H1 (cell line): Measurements from ENCODE around the gene DBNL. TPM values are rescaled to one million over a fixed set of nuclear protein-coding genes. Genes with fewer than 3 reads are reported as not detected.

Source experiments
- CTCF ChIA-PET: fragments of 300-600 bp; sonication (Branson Sonifier 250); formaldehyde crosslinking; loops from one replicate; lab custom pipeline; 2021; ENCODE audit not compliant: partially characterized antibody; lab: Charles Lee
- POLR2A ChIA-PET: fragments of 300-600 bp; sonication (Branson Sonifier 250); formaldehyde crosslinking; loops from one replicate; lab custom pipeline; 2021; ENCODE audit warnings: inconsistent platforms; ENCODE audit not compliant: partially characterized antibody; lab: Charles Lee
- DNase-seq, 2 experiments: peaks; one replicate each; pipeline versions ENCODE4 v3.0.0 to v3.0.0-alpha.2; 2010 to 2022; ENCODE audit warnings: low spot score in 2 of 2, low read depth in 1 of 2, mixed read lengths in 1 of 2
- FAIRE-seq: peaks from 2 replicates; lab custom pipeline; 2011; peaks lifted over from hg19 to GRCh38; lab: Jason Lieb, UNC
- H2AFZ ChIP-seq: 2 replicates; pipeline ENCODE4 v1.8.1; 2012; ENCODE audit warnings: low read length, inconsistent platforms
- H2AK5ac ChIP-seq: 2 replicates; pipeline ENCODE4 v1.6.1; 2013; ENCODE audit warnings: low read depth, low read length
- H2BK120ac ChIP-seq: replicated peaks from 2 replicates; pipeline ENCODE3; 2013; ENCODE audit warnings: low read depth, low read length, inconsistent platforms
- H2BK12ac ChIP-seq: 2 replicates; pipeline ENCODE4 v1.6.1; 2013; ENCODE audit warnings: low read depth, low read length
- H2BK15ac ChIP-seq: 2 replicates; pipeline ENCODE4 v1.6.1; 2013; ENCODE audit warnings: low read length
- H2BK20ac ChIP-seq: 2 replicates; pipeline ENCODE4 v1.6.1; 2013; ENCODE audit warnings: low read length
- H2BK5ac ChIP-seq: 2 replicates; pipeline ENCODE4 v1.6.1; 2013; ENCODE audit warnings: low read depth, low read length
- H3K14ac ChIP-seq: 2 replicates; pipeline ENCODE4 v1.6.1; 2013; ENCODE audit warnings: inconsistent platforms; ENCODE audit not compliant: insufficient read length
- H3K18ac ChIP-seq: 2 replicates; pipeline ENCODE4 v1.6.1; 2013; ENCODE audit warnings: low read length; ENCODE audit errors: extremely low read depth
- H3K23ac ChIP-seq: 2 replicates; pipeline ENCODE4 v1.6.1; 2013; ENCODE audit warnings: inconsistent platforms; ENCODE audit not compliant: insufficient read length
- H3K23me2 ChIP-seq: 2 replicates; pipeline ENCODE4 v1.6.1; 2013; ENCODE audit warnings: low read depth, low read length
- H3K27ac ChIP-seq: 2 replicates; pipeline ENCODE4 v1.6.1; 2011; ENCODE audit warnings: low read depth, low read length, inconsistent platforms
- H3K27me3 ChIP-seq, 4 experiments: replicated peaks in 1 of 4; 1 replicate in 1 of 4; 2 replicates in 3 of 4; pipeline versions ENCODE4 v1.6.1 to v1.8.1; 2011 to 2013; ENCODE audit warnings: low read length in 3 of 4, mild to moderate bottlenecking in 3 of 4, inconsistent platforms in 2 of 4, mixed read lengths in 2 of 4, moderate library complexity in 1 of 4; ENCODE audit not compliant: control insufficient read depth in 3 of 4, insufficient read depth in 3 of 4; ENCODE audit errors: extremely low read depth in 1 of 4
- H3K36me3 ChIP-seq, 4 experiments: 2 replicates each; pipeline versions ENCODE4 v1.6.1 to v1.8.1; 2011 to 2013; ENCODE audit warnings: mild to moderate bottlenecking in 4 of 4, low read length in 3 of 4, moderate library complexity in 2 of 4, control low read depth in 1 of 4, inconsistent platforms in 1 of 4; ENCODE audit not compliant: insufficient read depth in 4 of 4, control insufficient read depth in 2 of 4
- H3K4ac ChIP-seq: replicated peaks from 2 replicates; pipeline ENCODE3; 2013; ENCODE audit warnings: low read length, low read depth, mixed read lengths, inconsistent platforms; ENCODE audit not compliant: insufficient read length
- H3K4me1 ChIP-seq, 4 experiments: replicated peaks in 1 of 4; 1 replicate in 1 of 4; 2 replicates in 3 of 4; pipeline versions ENCODE4 v1.6.1 to v1.8.1; 2011 to 2013; ENCODE audit warnings: low read length in 3 of 4, inconsistent platforms in 2 of 4, mixed read lengths in 1 of 4; ENCODE audit not compliant: insufficient read depth in 4 of 4, control insufficient read depth in 3 of 4
- H3K4me2 ChIP-seq, 2 experiments: 2 replicates each; pipeline versions ENCODE4 v1.6.1 to v1.8.1; 2011 to 2013; ENCODE audit warnings: low read depth in 2 of 2, low read length in 2 of 2, control low read depth in 1 of 2, inconsistent platforms in 1 of 2, mild to moderate bottlenecking in 1 of 2; ENCODE audit not compliant: insufficient read depth in 1 of 2
- H3K4me3 ChIP-seq, 4 experiments: fragments of 200-600, 300-600 bp in 1 of 4; sonication (generic), shearing (Covaris generic), sonication (Bioruptor Twin) in 1 of 4; 2 replicates each; pipeline versions ENCODE4 v1.5.1 to v1.8.1; 2011 to 2016; ENCODE audit warnings: low read length in 4 of 4, low read depth in 3 of 4, control low read depth in 2 of 4, inconsistent platforms in 2 of 4, mild to moderate bottlenecking in 2 of 4, mixed read lengths in 1 of 4, moderate library complexity in 1 of 4; ENCODE audit not compliant: insufficient read depth in 2 of 4; ENCODE audit errors: extremely low read depth in 1 of 4
- H3K56ac ChIP-seq: replicated peaks from 2 replicates; pipeline ENCODE3; 2013; ENCODE audit warnings: low read depth, mild to moderate bottlenecking, mixed read lengths, low read length, inconsistent platforms; ENCODE audit not compliant: insufficient read length
- H3K79me1 ChIP-seq: 2 replicates; pipeline ENCODE4 v1.6.1; 2013; ENCODE audit warnings: low read depth, low read length, control low read depth
- H3K79me2 ChIP-seq, 2 experiments: 2 replicates each; pipeline versions ENCODE4 v1.6.1 to v1.8.1; 2012 to 2013; ENCODE audit warnings: low read length in 2 of 2, mild to moderate bottlenecking in 2 of 2, inconsistent platforms in 1 of 2; ENCODE audit not compliant: insufficient read depth in 2 of 2, control insufficient read depth in 1 of 2
- H3K9ac ChIP-seq, 4 experiments: replicated peaks in 1 of 4; 1 replicate in 1 of 4; 2 replicates in 3 of 4; pipeline versions ENCODE4 v1.6.1 to v1.8.1; 2011 to 2013; ENCODE audit warnings: low read depth in 3 of 4, low read length in 3 of 4, control low read depth in 2 of 4, mild to moderate bottlenecking in 2 of 4, moderate library complexity in 2 of 4, inconsistent platforms in 1 of 4; ENCODE audit errors: extremely low read depth in 1 of 4
- H3K9me3 ChIP-seq, 2 experiments: 2 replicates each; pipeline versions ENCODE4 v1.6.1 to v1.8.1; 2012 to 2013; ENCODE audit warnings: mild to moderate bottlenecking in 2 of 2, moderate library complexity in 2 of 2, control low read depth in 1 of 2, inconsistent platforms in 1 of 2, low read depth in 1 of 2, low read length in 1 of 2, mixed read lengths in 1 of 2; ENCODE audit not compliant: insufficient read depth in 2 of 2
- H4K20me1 ChIP-seq, 2 experiments: replicated peaks in 1 of 2; 2 replicates each; pipeline versions ENCODE3 to v1.8.1; 2011 to 2013; ENCODE audit warnings: inconsistent platforms in 2 of 2, low read length in 2 of 2, mild to moderate bottlenecking in 1 of 2; ENCODE audit not compliant: insufficient read depth in 2 of 2, control insufficient read depth in 1 of 2
- H4K5ac ChIP-seq: 2 replicates; pipeline ENCODE4 v1.6.1; 2013; ENCODE audit warnings: low read length, low read depth, mixed read lengths, inconsistent platforms; ENCODE audit not compliant: insufficient read length
- H4K8ac ChIP-seq: 2 replicates; pipeline ENCODE4 v1.8.0; 2013; ENCODE audit warnings: mild to moderate bottlenecking, moderate library complexity, low read length, inconsistent platforms; ENCODE audit not compliant: insufficient read depth; ENCODE audit errors: extremely low read depth
- H4K91ac ChIP-seq: replicated peaks from 2 replicates; pipeline ENCODE3; 2013; ENCODE audit warnings: low read length, mixed read lengths, inconsistent platforms; ENCODE audit not compliant: insufficient read length
- ASH2L ChIP-seq: fragments of 200-600, 300-600 bp; sonication (generic); IDR thresholded peaks from one replicate; pipeline ENCODE4 v1.7.1; 2017; ENCODE audit warnings: low read length
- NRF1 ChIP-seq: IDR thresholded peaks from 2 replicates; pipeline ENCODE4 v1.6.1; 2011; ENCODE audit warnings: mild to moderate bottlenecking, low read depth, low read length, improper control_type of control experiment
- SIRT6 ChIP-seq: IDR thresholded peaks from one replicate; pipeline ENCODE4 v1.7.1; 2012; ENCODE audit warnings: low read length, inconsistent platforms
- WGBS, 2 experiments: shearing (Covaris generic) in 1 of 2; methylation state at CpG; one replicate each; pipeline versions ENCODE4 v1.1.6 to v1.1.7; 2013 to 2015; ENCODE audit warnings: low lambda C conversion rate in 2 of 2, mixed read lengths in 2 of 2, inconsistent platforms in 1 of 2, low coverage in 1 of 2, missing lambda C conversion rate in 1 of 2; ENCODE audit not compliant: insufficient replicate concordance in 2 of 2, insufficient coverage in 1 of 2, insufficient read length in 1 of 2; ENCODE audit errors: extremely low coverage in 1 of 2, missing lambda C conversion rate in 1 of 2; 5-methylcytosine and 5-hydroxymethylcytosine counted together
- polyA plus RNA-seq, 7 experiments: library from polyadenylated mRNA; depleted of rRNA in 3 of 7; stranded (reverse) in 5 of 7; unstranded in 2 of 7; fragments of >200 nt in 5 of 7; fragments of 200-250 nt in 2 of 7; gene quantifications; 1 replicate in 5 of 7; 2 replicates in 1 of 7; 4 replicates in 1 of 7; pipeline versions ENCODE4 v1.2.1 to v1.2.3, GENCODE V29; 2011 to 2013; ENCODE audit warnings: missing spikeins in 2 of 7, mixed read lengths in 2 of 7
- total RNA-seq: library from RNA; stranded (reverse); fragmentation: NEBNext Ultra II Directional; extraction: Animal tissue kit (Norgen Biotek cat#: 25700); gene quantifications from 2 replicates; pipeline ENCODE4 v1.2.1, GENCODE V29; 2021

The DBNL gene
- total and polyA plus RNA-seq, 2 of the 8 experiments (the other 6 are each of a cell fraction or from before 2014, with no cell fraction given), result 30.9 to 56.6 TPM

DNA sequence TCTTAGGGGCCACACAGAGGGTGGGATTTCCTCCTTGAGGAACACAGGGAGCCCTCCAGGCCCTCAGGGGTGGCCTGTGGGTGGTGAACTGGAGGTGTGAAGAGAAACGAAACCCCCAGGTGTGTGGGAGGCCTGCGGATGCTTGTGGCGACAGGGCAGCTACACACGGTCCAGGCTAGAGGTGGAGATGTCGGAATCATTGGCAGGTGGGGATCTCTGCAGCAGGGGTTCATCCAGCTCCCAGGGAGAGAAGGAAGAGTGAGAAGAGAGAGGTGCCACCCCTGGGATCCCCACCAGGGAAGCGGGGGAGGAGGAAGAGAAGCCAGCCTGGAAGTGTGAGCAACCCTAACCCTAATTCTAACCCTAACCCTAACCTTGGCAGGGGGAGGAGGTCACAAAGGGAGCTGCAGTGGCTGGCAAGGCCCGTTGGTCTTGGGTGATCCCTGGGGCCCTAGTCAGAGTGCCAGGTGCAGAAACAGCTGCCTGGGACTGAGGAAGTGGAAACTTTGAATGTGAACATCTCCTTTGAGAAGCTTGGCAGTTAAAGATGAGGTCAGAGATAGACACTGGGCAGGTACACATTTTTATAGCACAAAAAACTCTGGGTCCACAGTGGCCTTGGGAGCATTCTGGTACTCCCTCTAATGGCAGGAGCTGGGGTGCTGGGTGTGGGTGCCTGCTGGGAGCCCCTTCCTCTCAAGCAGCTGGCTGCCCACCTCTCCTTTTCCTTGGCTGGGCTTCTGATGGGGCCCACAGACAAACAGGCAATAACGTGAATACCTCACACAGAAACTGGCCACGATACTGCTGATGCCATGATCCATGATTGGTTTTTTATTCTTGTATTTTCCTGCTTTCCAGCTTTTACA is 52.8 kb downstream of the DBNL start:
- CTCF ChIA-PET, result interaction anchor here (0.7 to 3.7 kb wide), 6 partner anchors 9 to 111 kb away, joined by 3 to 17 read pairs (median 4); no protein-coding TSS in a partner anchor
- Histone ChIP-seq H3K4me3 (no peak overlapping the region), H4K5ac (no peak overlapping the region), H3K9me3 (no peaks in the 10 kb centered on the region), H3K4ac (no peak overlapping the region), H3K36me3 (no peaks in the 10 kb centered on the region), H3K4me2 (no peak overlapping the region), H2BK120ac (no peak overlapping the region), H3K27me3 (peaks cover 0 to 4% (median 0%) of the 10 kb centered on the region in 4 experiments; a peak in 2 of 7 replicates), H4K91ac (no peak overlapping the region), H2BK15ac (no peak overlapping the region), H2BK12ac (no peak overlapping the region), H3K79me1 (no peaks in the 10 kb centered on the region), H3K18ac (no peak overlapping the region), H3K79me2 (no peaks in the 10 kb centered on the region), H3K14ac (no peak overlapping the region), H3K56ac (no peak overlapping the region), H2AK5ac (no peak overlapping the region), H3K23me2 (no peaks in the 10 kb centered on the region), H3K9ac (no peak overlapping the region), H2BK20ac (no peak overlapping the region), H4K8ac (peak overlapping the region; percentile 42; the same call in 1 of the 2 replicates), H3K4me1 (no peaks in the 10 kb centered on the region; a peak in 1 of 7 replicates), H3K23ac (no peak overlapping the region), H2BK5ac (no peak overlapping the region), H3K27ac (no peak overlapping the region), H4K20me1 (no peaks in the 10 kb centered on the region), H2AFZ (no peak overlapping the region; the same call in 1 of the 2 replicates)
- WGBS, 2 experiments, result 86% methylated on average over 7 of the region's 9 CpGs; no CpG with 5 or more reads in 1 of the 2 experiments
- DNase-seq (no peak), FAIRE-seq (no peak)
- POLR2A ChIA-PET, result interaction anchor here (1.4 to 1.8 kb wide), 3 partner anchors 12 to 33 kb away, joined by 3 to 6 read pairs (median 5); no protein-coding TSS in a partner anchor
- TF ChIP-seq SIRT6, result no peak
- TF ChIP-seq NRF1, result no peak
- TF ChIP-seq ASH2L, result no peak
